ENCODE results near the gene FAM3A. TPM values are rescaled to one million over a fixed set of nuclear protein-coding genes. Genes with fewer than 3 reads are reported as not detected.

The FAM3A gene
- total and polyA plus RNA-seq, 3 experiments from 2014 or later, result 28.4 to 29.6 (median 29.4) TPM

GRCh38 chrX:154481911-154482601, 34.0 kb downstream of the FAM3A start:
- peaks cover 0 to 14% of the 10 kb centered on the region in 2 donors for H3K27me3 Mint-ChIP-seq
- H3K4me3 Mint-ChIP-seq, result peak overlapping the region in 1 of 7 donors; percentile 40
- no peaks in the 10 kb centered on the region for H3K27me3 ChIP-seq (ENCODE audit: insufficient read depth, low read length, poor library complexity, severe bottlenecking)
- peak overlapping the region in 4 of 8 donors; percentile 24 to 48 (median 32) for H3K27ac Mint-ChIP-seq
- H3K4me1 Mint-ChIP-seq, result peaks cover 6 to 27% (median 22%) of the 10 kb centered on the region in 3 donors
- POLR2A ChIA-PET, result interaction anchor here (0.7 kb wide), 1 partner anchor 34 kb away, joined by 3 read pairs; the partner anchor contains the start of gene FAM3A
- peaks cover 20% of the 10 kb centered on the region for H3K4me1 ChIP-seq (ENCODE audit: insufficient read depth, low read length)
- no peak overlapping the region for H3K4me3 ChIP-seq (ENCODE audit: low read length)
- H3K27ac ChIP-seq (ENCODE audit: low read depth, low read length), result no peak overlapping the region
- H3K36me3 ChIP-seq (ENCODE audit: insufficient read depth, low read length), result no peaks in the 10 kb centered on the region
- DNase-seq, result no peak
- CTCF ChIA-PET, result interaction anchor here (0.7 kb wide), 1 partner anchor 52 kb away, joined by 3 read pairs; no protein-coding TSS in a partner anchor
- H3K36me3 Mint-ChIP-seq, result peaks cover 0 to 12% (median 0%) of the 10 kb centered on the region in 3 donors
- no peaks in the 10 kb centered on the region for H3K9me3 Mint-ChIP-seq
- H3K9me3 ChIP-seq (ENCODE audit: low read length), result no peaks in the 10 kb centered on the region

- ChIA-PET POLR2A (interaction anchor here (0.6 kb wide), 1 partner anchor 53 kb away, joined by 4 read pairs; the partner anchor contains the start of gene ATP6AP1), CTCF (no interaction called here)
- Histone ChIP-seq H3K36me3 (ENCODE audit: insufficient read depth, low read length) (no peaks in the 10 kb centered on the region), H3K9me3 (ENCODE audit: low read length) (no peaks in the 10 kb centered on the region), H3K27ac (ENCODE audit: low read depth, low read length) (no peak overlapping the region), H3K4me3 (ENCODE audit: low read length) (no peak overlapping the region), H3K4me1 (ENCODE audit: insufficient read depth, low read length) (peaks cover 24% of the 10 kb centered on the region), H3K27me3 (ENCODE audit: insufficient read depth, low read length, poor library complexity, severe bottlenecking) (no peaks in the 10 kb centered on the region)
- H3K9me3 Mint-ChIP-seq, result no peaks in the 10 kb centered on the region
- peak overlapping the region in 1 of 7 donors; percentile 42 for H3K4me3 Mint-ChIP-seq
- no peak for DNase-seq
- H3K27ac Mint-ChIP-seq, result peak overlapping the region in 1 of 8 donors; percentile 89
- H3K4me1 Mint-ChIP-seq, result peaks cover 6 to 25% (median 20%) of the 10 kb centered on the region in 3 donors
- peaks cover 0 to 10% (median 0%) of the 10 kb centered on the region in 3 donors for H3K36me3 Mint-ChIP-seq
- H3K27me3 Mint-ChIP-seq, result peaks cover 0 to 17% of the 10 kb centered on the region in 2 donors
These were observed 34.8 kb downstream of the FAM3A start for GRCh38 chrX:154481195-154481594.

- peaks cover 13% of the 10 kb centered on the region for H3K4me1 ChIP-seq (ENCODE audit: insufficient read depth, low read length)
- peaks cover 6 to 18% (median 14%) of the 10 kb centered on the region in 3 donors for H3K4me1 Mint-ChIP-seq
- H3K36me3 Mint-ChIP-seq, result peaks cover 0 to 4% (median 0%) of the 10 kb centered on the region in 3 donors
- peaks cover 0 to 18% of the 10 kb centered on the region in 2 donors for H3K27me3 Mint-ChIP-seq
- peak within 1 kb of the TSS; percentile 81 to 93 (median 86) for H3K4me3 Mint-ChIP-seq
- no peaks in the 10 kb centered on the region for H3K9me3 ChIP-seq (ENCODE audit: low read length)
- CTCF ChIA-PET, result no interaction called here
- POLR2A ChIA-PET, result interaction anchor here (1.0 to 1.4 kb wide), 3 partner anchors 10 to 80 kb away, joined by 3 to 7 read pairs (median 7); partner anchors contain the start of gene SLC10A3
- H3K36me3 ChIP-seq (ENCODE audit: insufficient read depth, low read length), result no peaks in the 10 kb centered on the region
- peak within 1 kb of the TSS; percentile 73 for H3K27ac ChIP-seq (ENCODE audit: low read depth, low read length)
- no peaks in the 10 kb centered on the region for H3K27me3 ChIP-seq (ENCODE audit: insufficient read depth, low read length, poor library complexity, severe bottlenecking)
- H3K4me3 ChIP-seq (ENCODE audit: low read length), result peak within 1 kb of the TSS; percentile 61
- no peaks in the 10 kb centered on the region for H3K9me3 Mint-ChIP-seq
- peak; percentile 91 to 95 (median 93) for DNase-seq
- H3K27ac Mint-ChIP-seq, result peak within 1 kb of the TSS; percentile 74 to 95 (median 94)
These were observed 37.1 kb downstream of the FAM3A start, which contains the start of gene LAGE3 for GRCh38 chrX:154478728-154479622. TSS of gene LAGE3 (minus strand) at chrX:154479281. CDS start at chrX:154478915, 366 bp downstream.

- POLR2A ChIA-PET, result interaction anchor here (1.0 to 1.4 kb wide), 3 partner anchors 9 to 79 kb away, joined by 3 to 7 read pairs (median 7); partner anchors contain the start of gene SLC10A3
- peak overlapping the region; percentile 19 for H3K4me3 ChIP-seq (ENCODE audit: low read length)
- CTCF ChIA-PET, result no interaction called here
- no peaks in the 10 kb centered on the region for H3K27me3 ChIP-seq (ENCODE audit: insufficient read depth, low read length, poor library complexity, severe bottlenecking)
- peaks cover 13% of the 10 kb centered on the region for H3K4me1 ChIP-seq (ENCODE audit: insufficient read depth, low read length)
- H3K27ac ChIP-seq (ENCODE audit: low read depth, low read length), result peak overlapping the region; percentile 24
- H3K4me1 Mint-ChIP-seq, result peaks cover 6 to 15% (median 10%) of the 10 kb centered on the region in 3 donors
- H3K9me3 ChIP-seq (ENCODE audit: low read length), result no peaks in the 10 kb centered on the region
- H3K4me3 Mint-ChIP-seq, result peak overlapping the region; percentile 81 to 93 (median 86)
- peaks cover 0 to 9% (median 0%) of the 10 kb centered on the region in 3 donors for H3K36me3 Mint-ChIP-seq
- no peak for DNase-seq
- no peaks in the 10 kb centered on the region for H3K9me3 Mint-ChIP-seq
- no peaks in the 10 kb centered on the region for H3K36me3 ChIP-seq (ENCODE audit: insufficient read depth, low read length)
- peaks cover 0 to 14% of the 10 kb centered on the region in 2 donors for H3K27me3 Mint-ChIP-seq
- peak overlapping the region; percentile 48 to 95 (median 88) for H3K27ac Mint-ChIP-seq
These were observed 38.0 kb downstream of the FAM3A start for GRCh38 chrX:154477891-154478477.

GRCh38 chrX:154476821-154477220, 39.2 kb downstream of the FAM3A start:
- H3K4me3 Mint-ChIP-seq, result peak overlapping the region in 3 of 7 donors; percentile 45 to 67 (median 57)
- ChIA-PET CTCF (interaction anchor here (0.8 kb wide), 1 partner anchor 13 kb away, joined by 3 read pairs; no protein-coding TSS in a partner anchor), POLR2A (interaction anchor here (0.6 kb wide), 1 partner anchor 19 kb away, joined by 3 read pairs; the partner anchor contains the start of gene PLXNA3)

GRCh38 chrX:154473683-154474082, 42.3 kb downstream of the FAM3A start:
- Mint-ChIP-seq H3K9me3 (no peaks in the 10 kb centered on the region), H3K36me3 (peaks cover 0 to 45% (median 0%) of the 10 kb centered on the region in 3 donors), H3K27ac (peak overlapping the region in 4 of 8 donors; percentile 15 to 72 (median 57)), H3K4me1 (peaks cover 0 to 4% (median 3%) of the 10 kb centered on the region in 3 donors), H3K27me3 (peaks cover 0 to 9% of the 10 kb centered on the region in 2 donors), H3K4me3 (no peak overlapping the region)
- POLR2A ChIA-PET, result interaction anchor here (0.7 kb wide), 1 partner anchor 53 kb away, joined by 10 read pairs; no protein-coding TSS in a partner anchor
- Histone ChIP-seq H3K27me3 (ENCODE audit: insufficient read depth, low read length, poor library complexity, severe bottlenecking) (no peaks in the 10 kb centered on the region), H3K4me3 (ENCODE audit: low read length) (no peak overlapping the region), H3K27ac (ENCODE audit: low read depth, low read length) (no peak overlapping the region), H3K9me3 (ENCODE audit: low read length) (no peaks in the 10 kb centered on the region), H3K36me3 (ENCODE audit: insufficient read depth, low read length) (no peaks in the 10 kb centered on the region), H3K4me1 (ENCODE audit: insufficient read depth, low read length) (peaks cover 13% of the 10 kb centered on the region)
- no peak for DNase-seq
- CTCF ChIA-PET, result no interaction called here

More at GRCh38 chrX:154476821-154477220, 39.2 kb downstream of the FAM3A start:
- no peaks in the 10 kb centered on the region for H3K36me3 ChIP-seq (ENCODE audit: insufficient read depth, low read length)
- H3K27ac Mint-ChIP-seq, result peak overlapping the region in 3 of 8 donors; percentile 79 to 95 (median 86)
- peaks cover 0 to 10% of the 10 kb centered on the region in 2 donors for H3K27me3 Mint-ChIP-seq
- H3K27me3 ChIP-seq (ENCODE audit: insufficient read depth, low read length, poor library complexity, severe bottlenecking), result no peaks in the 10 kb centered on the region
- no peak overlapping the region for H3K27ac ChIP-seq (ENCODE audit: low read depth, low read length)
- peaks cover 13% of the 10 kb centered on the region for H3K4me1 ChIP-seq (ENCODE audit: insufficient read depth, low read length)
- H3K9me3 Mint-ChIP-seq, result no peaks in the 10 kb centered on the region
- H3K36me3 Mint-ChIP-seq, result peaks cover 0 to 16% (median 0%) of the 10 kb centered on the region in 3 donors
- H3K9me3 ChIP-seq (ENCODE audit: low read length), result no peaks in the 10 kb centered on the region
- peaks cover 6 to 10% (median 10%) of the 10 kb centered on the region in 3 donors for H3K4me1 Mint-ChIP-seq
- no peak overlapping the region for H3K4me3 ChIP-seq (ENCODE audit: low read length)
- no peak for DNase-seq

Measured in CD8-positive, alpha-beta memory T cell (primary cell).